ENCODE results near the gene JAG2. TPM values are rescaled to one million over a fixed set of nuclear protein-coding genes. Genes with fewer than 3 reads are reported as not detected.
"Not testable (repeated sequence)": the region's sequence is repeated elsewhere in the genome, so short reads cannot be mapped to it uniquely, and the experiment has no call there.

Gene JAG2
- total RNA-seq, 1 experiment from 2014 or later: 43.7 TPM

GRCh38 chr14:105117257-105117646 lies 51.3 kb downstream of the JAG2 start:
- TF ChIP-seq REST (IDR thresholded peaks at IDR 0.05; ENCODE audit: insufficient read depth in 1 of 2, low read depth in 2 of 2, low read length in 1 of 2) (no peak), SIN3A (IDR thresholded peaks at IDR 0.05; ENCODE audit: borderline replicate concordance, insufficient read depth, low read depth, low read length) (no peak), TCF7L2 (IDR thresholded peaks at IDR 0.05; ENCODE audit: low read depth, low read length) (no peak)
- DNase-seq (ENCODE audit: low read depth, low spot score) (no peak), ATAC-seq (no peak)
- no TSS peak for BruUV-seq (replicated peaks)
- Histone ChIP-seq H3K4me3 (ENCODE audit: low read depth in 2 of 2, low read length in 2 of 2) (no peak overlapping the region), H3K27me3 (ENCODE audit: control insufficient read depth, insufficient read depth, low read length) (no peaks in the 10 kb centered on the region), H3K9me3 (ENCODE audit: control insufficient read depth, insufficient read depth, low read depth, low read length) (no peaks in the 10 kb centered on the region), H3K27ac (ENCODE audit: low read length) (no peak overlapping the region), H3K36me3 (ENCODE audit: control insufficient read depth, insufficient read depth, low read length) (no peaks in the 10 kb centered on the region), H3K4me1 (ENCODE audit: control insufficient read depth, insufficient read depth, low read length) (no peaks in the 10 kb centered on the region)
- in situ Hi-C loops (cut with HindIII; ENCODE audit: low pct_unique_long_range_greater_than_20kb, low sequenced_read_pairs): no loop called here
- CTCF ChIA-PET: interaction anchor here (0.5 to 0.6 kb wide), 2 partner anchors 11 to 68 kb away, joined by 4 to 5 read pairs; no protein-coding TSS in a partner anchor
- intact Hi-C loops (cut with micrococcal nuclease; ENCODE audit: unreplicated experiment): no loop called here
- POLR2A ChIA-PET: no interaction called here

GRCh38 chr14:105116451-105117256 lies 51.9 kb downstream of the JAG2 start:
- Histone ChIP-seq H3K27me3 (ENCODE audit: control insufficient read depth, insufficient read depth, low read length) (no peaks in the 10 kb centered on the region), H3K36me3 (ENCODE audit: control insufficient read depth, insufficient read depth, low read length) (no peaks in the 10 kb centered on the region), H3K27ac (ENCODE audit: low read length) (no peak overlapping the region), H3K4me3 (ENCODE audit: low read depth in 2 of 2, low read length in 2 of 2) (no peak overlapping the region), H3K4me1 (ENCODE audit: control insufficient read depth, insufficient read depth, low read length) (no peaks in the 10 kb centered on the region), H3K9me3 (ENCODE audit: control insufficient read depth, insufficient read depth, low read depth, low read length) (no peaks in the 10 kb centered on the region)
- intact Hi-C loops (cut with micrococcal nuclease; ENCODE audit: unreplicated experiment): no loop called here
- DNase-seq (ENCODE audit: low read depth, low spot score): no peak
- in situ Hi-C loops (cut with HindIII; ENCODE audit: low pct_unique_long_range_greater_than_20kb, low sequenced_read_pairs): no loop called here
- no peak for ATAC-seq
- ChIA-PET POLR2A (no interaction called here), CTCF (interaction anchor here (0.5 kb wide), 1 partner anchor 12 kb away, joined by 5 read pairs; no protein-coding TSS in a partner anchor)
- BruUV-seq (replicated peaks): no TSS peak
- TF ChIP-seq TCF7L2 (IDR thresholded peaks at IDR 0.05; ENCODE audit: low read depth, low read length) (no peak), POLR2AphosphoS5 (IDR thresholded peaks at IDR 0.05; ENCODE audit: low read depth, low read length) (no peak), CTCF (IDR thresholded peaks at IDR 0.05) (no peak), SIN3A (IDR thresholded peaks at IDR 0.05; ENCODE audit: borderline replicate concordance, insufficient read depth, low read depth, low read length) (no peak), REST (IDR thresholded peaks at IDR 0.05; ENCODE audit: insufficient read depth in 1 of 2, low read depth in 2 of 2, low read length in 1 of 2) (no peak)

GRCh38 chr14:105109243-105109642 lies 59.3 kb downstream of the JAG2 start:
- H3K27me3 ChIP-seq (ENCODE audit: control insufficient read depth, insufficient read depth, low read length); DNase-seq (ENCODE audit: low read depth, low spot score); H3K9me3 ChIP-seq (ENCODE audit: control insufficient read depth, insufficient read depth, low read depth, low read length); ATAC-seq; in situ Hi-C loops (cut with HindIII; ENCODE audit: low pct_unique_long_range_greater_than_20kb, low sequenced_read_pairs); CTCF ChIA-PET; H3K4me3 ChIP-seq (ENCODE audit: low read depth in 2 of 2, low read length in 2 of 2); POLR2A ChIA-PET; H3K36me3 ChIP-seq (ENCODE audit: control insufficient read depth, insufficient read depth, low read length); H3K4me1 ChIP-seq (ENCODE audit: control insufficient read depth, insufficient read depth, low read length); intact Hi-C loops (cut with micrococcal nuclease; ENCODE audit: unreplicated experiment); BruUV-seq (replicated peaks); H3K27ac ChIP-seq (ENCODE audit: low read length): not testable (repeated sequence)

Measured in Panc1 (cell line).